T-helper 2 cell treated with Interferon-gamma antibody and Interleukin-4, amounts not matched to agents 5 μg/mL and 100 μg/mL, for 36 hours (primary cell): ENCODE results near the gene GABRB2.

Experiments
- DNase-seq: peaks from one replicate; pipeline ENCODE4 v3.0.0; 2021; ENCODE audit warnings: low spot score
- H3K27ac Mint-ChIP-seq: one replicate; pipeline ENCODE4 v1.8.0; 2021; ENCODE audit warnings: mild to moderate bottlenecking, mixed read lengths
- H3K27me3 Mint-ChIP-seq: one replicate; pipeline ENCODE4 v1.8.0; 2021; ENCODE audit warnings: low read depth, mixed read lengths
- H3K36me3 Mint-ChIP-seq: one replicate; pipeline ENCODE4 v1.8.0; 2021; ENCODE audit warnings: low read depth, mixed read lengths
- H3K4me1 Mint-ChIP-seq: one replicate; pipeline ENCODE4 v1.8.0; 2021; ENCODE audit warnings: low read depth, mixed read lengths
- H3K4me3 Mint-ChIP-seq: one replicate; pipeline ENCODE4 v1.8.0; 2022; ENCODE audit warnings: mild to moderate bottlenecking, moderate library complexity, mixed read lengths
- H3K9me3 Mint-ChIP-seq: one replicate; pipeline ENCODE4 v1.8.0; 2021; ENCODE audit warnings: mixed read lengths

Gene GABRB2

DNA sequence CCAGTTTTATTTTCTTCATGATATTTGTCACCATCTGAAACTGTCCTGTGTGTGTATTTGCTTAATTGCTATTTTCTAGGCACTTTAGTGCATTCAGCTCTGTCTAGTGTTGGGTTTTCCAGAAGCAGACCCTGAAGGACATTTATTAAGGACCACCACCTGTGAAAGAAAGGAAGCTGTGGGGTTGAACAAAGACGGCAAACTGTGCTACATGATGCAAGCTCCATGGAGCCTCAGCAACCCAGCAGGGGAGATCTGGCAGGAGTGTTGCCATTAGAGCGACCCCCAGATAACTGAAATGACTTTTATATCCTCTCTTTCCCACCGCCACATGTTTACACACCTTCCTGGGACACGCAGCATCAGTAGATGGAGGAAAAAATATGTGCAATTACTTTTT, 125.5 kb downstream of the GABRB2 start:
- Mint-ChIP-seq H3K4me1 (no peaks in the 10 kb centered on the region), H3K9me3 (no peaks in the 10 kb centered on the region), H3K27me3 (no peaks in the 10 kb centered on the region), H3K27ac (no peak overlapping the region), H3K36me3 (no peaks in the 10 kb centered on the region), H3K4me3 (no peak overlapping the region)
- no peak for DNase-seq

- Mint-ChIP-seq H3K27me3 (no peaks in the 10 kb centered on the region), H3K4me1 (no peaks in the 10 kb centered on the region), H3K36me3 (no peaks in the 10 kb centered on the region), H3K4me3 (no peak overlapping the region), H3K9me3 (no peaks in the 10 kb centered on the region), H3K27ac (no peak overlapping the region)
- DNase-seq = no peak
Measured at GRCh38 chr5:161420521-161420920, 126.0 kb downstream of the GABRB2 start.

GRCh38 chr5:161414896-161415295, 131.6 kb downstream of the GABRB2 start:
- no peaks in the 10 kb centered on the region for H3K27me3 Mint-ChIP-seq
- H3K36me3 Mint-ChIP-seq = no peaks in the 10 kb centered on the region
- no peaks in the 10 kb centered on the region for H3K9me3 Mint-ChIP-seq
- DNase-seq = no peak
- H3K27ac Mint-ChIP-seq = no peak overlapping the region
- no peak overlapping the region for H3K4me3 Mint-ChIP-seq
- no peaks in the 10 kb centered on the region for H3K4me1 Mint-ChIP-seq

GRCh38 chr5:161414037-161414436, 132.5 kb downstream of the GABRB2 start:
- Mint-ChIP-seq H3K27me3 (no peaks in the 10 kb centered on the region), H3K4me1 (no peaks in the 10 kb centered on the region)
- DNase-seq = no peak

GRCh38 chr5:161412792-161413191, 133.7 kb downstream of the GABRB2 start:
- H3K9me3 Mint-ChIP-seq = no peaks in the 10 kb centered on the region
- H3K36me3 Mint-ChIP-seq = no peaks in the 10 kb centered on the region
- H3K4me1 Mint-ChIP-seq = no peaks in the 10 kb centered on the region
- no peak overlapping the region for H3K27ac Mint-ChIP-seq
- H3K27me3 Mint-ChIP-seq = no peaks in the 10 kb centered on the region
- no peak for DNase-seq
- no peak overlapping the region for H3K4me3 Mint-ChIP-seq

More at GRCh38 chr5:161414037-161414436, 132.5 kb downstream of the GABRB2 start:
- Mint-ChIP-seq H3K4me3 (no peak overlapping the region), H3K36me3 (no peaks in the 10 kb centered on the region), H3K27ac (no peak overlapping the region), H3K9me3 (no peaks in the 10 kb centered on the region)

DNA sequence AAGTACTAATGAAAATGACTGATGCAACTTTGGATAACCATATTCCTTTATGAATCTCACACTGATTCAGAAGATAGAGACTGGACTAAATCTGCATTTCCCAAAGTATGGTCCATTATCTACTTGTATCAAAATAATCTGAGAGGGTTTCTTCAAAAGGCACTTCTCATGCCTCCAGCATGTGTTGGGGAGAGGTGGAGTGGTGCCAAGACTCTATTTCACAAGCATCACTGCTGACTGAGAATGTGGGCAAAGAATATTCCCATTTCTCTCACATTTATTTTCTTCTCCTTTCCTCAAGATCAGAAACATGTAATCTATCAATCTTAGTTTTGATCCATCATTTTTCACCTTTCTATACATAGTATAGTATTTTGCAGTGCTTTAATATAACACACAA, 135.4 kb downstream of the GABRB2 start:
- Mint-ChIP-seq H3K27me3 (no peaks in the 10 kb centered on the region), H3K36me3 (no peaks in the 10 kb centered on the region), H3K9me3 (no peaks in the 10 kb centered on the region), H3K4me1 (no peaks in the 10 kb centered on the region), H3K4me3 (no peak overlapping the region), H3K27ac (no peak overlapping the region)
- DNase-seq = no peak

DNA sequence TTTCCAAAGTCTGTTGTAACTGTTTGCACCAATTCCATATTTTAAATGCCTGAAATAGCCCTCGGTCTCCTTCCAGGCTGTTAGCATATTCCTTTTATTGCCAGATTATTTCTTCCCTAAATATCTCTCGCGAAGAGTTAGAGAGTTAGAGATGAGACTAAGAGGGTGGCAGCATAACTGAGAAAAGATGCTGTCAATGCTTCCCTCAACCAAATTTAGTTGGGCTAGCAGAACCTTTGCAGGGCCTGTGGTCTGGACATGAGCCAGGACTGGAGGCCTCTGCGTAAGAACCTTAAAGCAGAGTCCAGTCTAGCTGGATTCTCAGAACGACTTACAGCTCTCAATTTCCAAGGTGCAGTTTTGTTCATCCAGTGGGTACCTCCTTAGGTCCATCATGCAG, 135.9 kb downstream of the GABRB2 start:
- Mint-ChIP-seq H3K27me3 (no peaks in the 10 kb centered on the region), H3K4me3 (no peak overlapping the region)

DNA sequence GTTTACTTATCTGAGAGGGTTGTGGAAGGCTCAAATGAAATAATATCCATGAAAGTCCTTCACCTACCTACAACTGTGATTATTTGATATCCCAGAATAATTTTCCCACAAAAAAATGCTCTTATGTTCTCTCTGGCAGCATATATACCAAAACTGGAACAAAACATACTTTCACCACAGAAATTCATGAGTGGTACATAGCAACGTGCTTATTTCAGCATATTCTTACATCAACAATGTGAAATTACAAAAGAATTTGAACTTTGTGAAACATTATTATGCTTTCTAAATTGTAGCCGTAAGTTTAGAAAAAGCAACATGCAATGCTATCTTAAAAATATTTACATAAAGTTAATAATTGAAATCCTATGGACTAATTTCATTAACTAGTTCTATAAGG, 137.1 kb downstream of the GABRB2 start:
- Mint-ChIP-seq H3K9me3 (no peaks in the 10 kb centered on the region), H3K36me3 (no peaks in the 10 kb centered on the region), H3K4me1 (no peaks in the 10 kb centered on the region), H3K4me3 (no peak overlapping the region), H3K27me3 (no peaks in the 10 kb centered on the region), H3K27ac (no peak overlapping the region)
- no peak for DNase-seq

More for the DNA sequence above, 135.9 kb downstream of the GABRB2 start:
- no peak overlapping the region for H3K27ac Mint-ChIP-seq
- no peaks in the 10 kb centered on the region for H3K36me3 Mint-ChIP-seq
- no peaks in the 10 kb centered on the region for H3K4me1 Mint-ChIP-seq
- DNase-seq = no peak
- no peaks in the 10 kb centered on the region for H3K9me3 Mint-ChIP-seq

DNA sequence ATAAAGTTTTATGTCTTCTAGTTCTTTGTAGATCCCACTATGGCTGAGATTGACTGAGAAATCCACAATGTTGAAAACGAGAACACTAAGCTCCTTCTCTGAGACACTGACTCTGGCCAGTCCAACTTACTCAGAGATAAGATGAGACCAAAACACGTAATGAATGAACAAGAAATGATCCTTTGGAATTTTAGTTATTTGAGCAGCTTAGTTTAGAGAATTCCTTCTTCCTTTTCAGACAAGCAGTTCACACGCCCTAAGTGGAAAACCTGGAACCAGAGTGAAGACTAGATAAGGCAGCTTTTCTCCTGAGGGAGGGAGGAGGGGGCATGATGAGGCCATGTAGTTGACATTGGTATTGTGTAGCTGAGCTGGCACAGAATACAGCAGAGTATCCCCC, 139.6 kb downstream of the GABRB2 start:
- DNase-seq = no peak
- H3K27me3 Mint-ChIP-seq = no peaks in the 10 kb centered on the region
- no peak overlapping the region for H3K27ac Mint-ChIP-seq
- H3K4me1 Mint-ChIP-seq = no peaks in the 10 kb centered on the region
- no peaks in the 10 kb centered on the region for H3K36me3 Mint-ChIP-seq
- no peak overlapping the region for H3K4me3 Mint-ChIP-seq
- H3K9me3 Mint-ChIP-seq = no peaks in the 10 kb centered on the region

DNA sequence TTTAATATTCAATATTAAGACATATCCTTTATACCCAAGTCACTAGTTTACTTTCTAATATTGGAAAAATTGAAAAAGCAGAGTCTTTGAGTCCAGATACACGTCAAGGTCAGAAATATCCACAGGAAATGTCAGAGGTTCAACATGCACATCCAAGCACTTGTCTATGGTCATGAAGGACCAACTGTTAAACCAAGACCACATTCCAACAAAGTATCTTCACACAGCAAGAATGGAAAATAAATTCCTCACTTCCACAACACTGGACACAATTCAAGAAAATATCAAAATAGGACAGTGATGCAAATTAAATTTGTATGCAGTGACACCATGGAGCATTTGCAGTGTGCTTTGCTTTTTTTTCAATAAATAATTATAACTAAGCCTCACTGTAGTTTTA, 142.5 kb downstream of the GABRB2 start:
- Mint-ChIP-seq H3K27ac (no peak overlapping the region), H3K9me3 (no peaks in the 10 kb centered on the region)

DNA sequence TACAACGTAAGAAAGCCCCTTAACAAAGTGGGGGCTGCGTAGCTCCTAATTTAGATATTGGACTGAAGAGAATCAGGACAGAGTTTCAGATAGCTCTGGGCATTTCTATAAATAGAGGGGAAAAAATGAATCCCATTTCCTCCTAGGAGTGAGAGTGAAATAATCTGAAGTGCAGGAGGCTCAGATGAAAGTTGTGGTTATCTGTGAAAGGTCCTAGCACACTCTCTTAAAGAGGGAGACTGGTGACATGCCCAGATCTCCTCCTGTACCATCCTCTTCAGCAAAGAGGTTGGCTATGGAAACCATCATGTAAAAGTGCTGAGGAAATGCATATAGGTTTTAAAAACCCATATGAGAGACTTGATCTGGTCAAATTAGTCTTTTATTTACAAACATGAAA, 143.4 kb downstream of the GABRB2 start:
- DNase-seq = no peak
- no peaks in the 10 kb centered on the region for H3K4me1 Mint-ChIP-seq
- H3K4me3 Mint-ChIP-seq = no peak overlapping the region
- no peak overlapping the region for H3K27ac Mint-ChIP-seq
- no peaks in the 10 kb centered on the region for H3K27me3 Mint-ChIP-seq
- no peaks in the 10 kb centered on the region for H3K9me3 Mint-ChIP-seq
- H3K36me3 Mint-ChIP-seq = no peaks in the 10 kb centered on the region

More for the DNA sequence above, 142.5 kb downstream of the GABRB2 start:
- no peak for DNase-seq
- Mint-ChIP-seq H3K36me3 (no peaks in the 10 kb centered on the region), H3K4me3 (no peak overlapping the region), H3K27me3 (no peaks in the 10 kb centered on the region), H3K4me1 (no peaks in the 10 kb centered on the region)

DNA sequence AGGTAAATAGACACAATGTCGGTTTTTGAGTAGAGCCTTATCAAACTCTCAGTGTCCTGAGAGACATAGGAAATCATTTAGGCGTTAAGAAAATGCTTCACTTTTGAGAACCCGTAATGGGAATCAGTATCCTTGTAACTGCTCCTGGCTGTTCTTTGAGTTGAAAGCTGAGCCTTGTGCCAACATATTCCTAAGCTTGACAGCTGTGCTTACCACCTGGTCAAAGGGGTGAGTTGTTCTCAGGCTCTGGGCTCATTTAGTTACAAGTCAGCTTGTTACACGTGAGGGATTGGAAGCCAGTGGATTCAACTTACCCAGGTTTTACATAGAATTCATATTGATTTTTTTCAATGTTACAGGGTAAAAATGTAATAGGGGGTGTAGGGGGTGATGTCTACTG, 145.9 kb downstream of the GABRB2 start:
- Mint-ChIP-seq H3K4me3 (no peak overlapping the region), H3K4me1 (no peaks in the 10 kb centered on the region), H3K27ac (no peak overlapping the region), H3K36me3 (no peaks in the 10 kb centered on the region), H3K9me3 (no peaks in the 10 kb centered on the region), H3K27me3 (no peaks in the 10 kb centered on the region)
- DNase-seq = no peak

DNA sequence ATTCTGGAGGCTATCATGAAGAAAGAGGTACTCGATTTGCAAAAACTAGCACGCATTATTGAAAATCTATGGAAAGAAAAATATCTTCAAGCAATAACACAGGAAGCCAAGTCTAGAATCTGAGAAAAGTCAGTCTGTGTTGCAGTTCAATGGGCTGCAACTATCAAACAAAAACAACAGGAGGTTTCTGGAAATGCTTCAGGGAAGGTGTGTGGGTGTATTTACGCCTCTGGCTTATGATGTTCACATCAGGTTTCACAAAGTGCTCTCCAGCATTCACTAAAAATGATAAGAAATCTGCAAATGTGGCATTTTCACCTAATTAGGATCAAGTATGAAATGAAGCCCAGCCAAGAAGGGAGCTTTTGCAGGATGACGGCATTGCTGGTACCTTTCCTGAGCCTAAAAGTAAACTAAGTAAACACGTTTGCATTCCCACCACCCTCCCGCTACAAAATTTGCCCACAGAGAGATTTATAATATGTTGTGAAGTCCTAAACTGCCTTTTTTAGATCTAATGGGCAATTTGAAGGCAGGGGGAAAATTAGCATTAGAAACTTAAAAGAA, 146.4 kb downstream of the GABRB2 start:
- Mint-ChIP-seq H3K9me3 (no peaks in the 10 kb centered on the region), H3K27me3 (no peaks in the 10 kb centered on the region), H3K4me1 (no peaks in the 10 kb centered on the region), H3K4me3 (no peak overlapping the region), H3K36me3 (no peaks in the 10 kb centered on the region), H3K27ac (no peak overlapping the region)
- no peak for DNase-seq

DNA sequence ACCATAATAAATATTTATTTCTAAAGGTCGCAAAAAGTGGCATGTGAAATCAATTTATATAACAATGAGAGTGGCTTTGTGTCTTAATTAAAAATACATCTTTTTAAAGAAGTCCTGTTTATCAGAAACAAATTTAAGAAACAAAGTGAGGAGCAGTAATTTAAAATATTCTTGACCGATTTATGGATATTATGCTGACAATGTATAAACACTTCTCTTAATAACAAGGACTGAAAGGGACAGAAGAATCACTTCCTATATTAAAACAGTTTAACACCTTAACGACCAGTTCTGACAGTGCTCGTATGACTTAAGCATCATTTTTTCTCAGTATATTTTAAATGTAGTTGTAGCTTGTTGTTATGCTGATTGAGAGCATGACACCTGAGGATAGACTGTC, 149.1 kb downstream of the GABRB2 start:
- H3K36me3 Mint-ChIP-seq = no peaks in the 10 kb centered on the region
- no peak overlapping the region for H3K4me3 Mint-ChIP-seq
- DNase-seq = no peak
- no peak overlapping the region for H3K27ac Mint-ChIP-seq
- no peaks in the 10 kb centered on the region for H3K9me3 Mint-ChIP-seq
- no peaks in the 10 kb centered on the region for H3K27me3 Mint-ChIP-seq
- H3K4me1 Mint-ChIP-seq = no peaks in the 10 kb centered on the region

DNA sequence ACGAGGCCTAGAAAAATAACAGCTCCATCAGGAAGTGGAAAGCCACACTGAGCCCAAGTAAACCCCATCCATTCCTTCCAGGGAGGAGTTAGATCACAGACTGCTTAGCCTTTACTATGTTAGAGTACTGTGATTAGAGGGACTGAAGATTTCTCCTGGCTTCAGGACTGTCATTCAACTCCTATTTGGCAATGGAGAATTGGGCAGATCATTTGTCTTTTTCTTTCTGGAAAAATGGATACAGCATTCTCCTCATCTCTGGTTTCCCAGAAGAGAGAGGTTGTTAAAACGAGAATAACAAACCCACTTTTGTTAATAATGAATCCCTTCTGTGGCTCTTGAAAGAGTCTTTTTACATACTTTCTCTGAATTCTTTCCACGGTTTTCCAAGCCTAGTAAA, 150.4 kb downstream of the GABRB2 start:
- Mint-ChIP-seq H3K27ac (no peak overlapping the region), H3K4me1 (no peaks in the 10 kb centered on the region)

More for the DNA sequence above, 150.4 kb downstream of the GABRB2 start:
- Mint-ChIP-seq H3K36me3 (no peaks in the 10 kb centered on the region), H3K4me3 (no peak overlapping the region), H3K9me3 (no peaks in the 10 kb centered on the region), H3K27me3 (no peaks in the 10 kb centered on the region)
- no peak for DNase-seq
